Measurements from ENCODE around the gene BEST2. TPM values are rescaled to one million over a fixed set of nuclear protein-coding genes. Genes with fewer than 3 reads are reported as not detected.

The BEST2 gene
- total and polyA plus RNA-seq, 2 donors from 2014 or later: not detected

GRCh38 chr19:12779162-12779993 lies 27.8 kb downstream of the BEST2 start:
- intact Hi-C loops (cut with DNase I): no loop called here
- TF ChIP-seq, protein P1, sequence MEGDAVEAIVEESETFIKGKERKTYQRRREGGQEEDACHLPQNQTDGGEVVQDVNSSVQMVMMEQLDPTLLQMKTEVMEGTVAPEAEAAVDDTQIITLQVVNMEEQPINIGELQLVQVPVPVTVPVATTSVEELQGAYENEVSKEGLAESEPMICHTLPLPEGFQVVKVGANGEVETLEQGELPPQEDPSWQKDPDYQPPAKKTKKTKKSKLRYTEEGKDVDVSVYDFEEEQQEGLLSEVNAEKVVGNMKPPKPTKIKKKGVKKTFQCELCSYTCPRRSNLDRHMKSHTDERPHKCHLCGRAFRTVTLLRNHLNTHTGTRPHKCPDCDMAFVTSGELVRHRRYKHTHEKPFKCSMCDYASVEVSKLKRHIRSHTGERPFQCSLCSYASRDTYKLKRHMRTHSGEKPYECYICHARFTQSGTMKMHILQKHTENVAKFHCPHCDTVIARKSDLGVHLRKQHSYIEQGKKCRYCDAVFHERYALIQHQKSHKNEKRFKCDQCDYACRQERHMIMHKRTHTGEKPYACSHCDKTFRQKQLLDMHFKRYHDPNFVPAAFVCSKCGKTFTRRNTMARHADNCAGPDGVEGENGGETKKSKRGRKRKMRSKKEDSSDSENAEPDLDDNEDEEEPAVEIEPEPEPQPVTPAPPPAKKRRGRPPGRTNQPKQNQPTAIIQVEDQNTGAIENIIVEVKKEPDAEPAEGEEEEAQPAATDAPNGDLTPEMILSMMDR (IDR thresholded peaks at IDR 0.05; ENCODE audit: borderline replicate concordance, extremely low read depth, insufficient read depth): no peak
- H3K4me1 ChIP-seq (ENCODE audit: control insufficient read depth in 2 of 3, insufficient read depth in 2 of 3, low read depth in 1 of 3, low read length in 3 of 3): peaks cover 0 to 28% (median 11%) of the 10 kb centered on the region in 3 donors
- H3K4me3 ChIP-seq (ENCODE audit: low read length in 3 of 3): peak overlapping the region in 1 of 3 donors; percentile 70
- DNase-seq (peak in 3 of 5 donors; percentile 79 to 91 (median 88)), FAIRE-seq (no peak)
- H3K9me3 ChIP-seq (ENCODE audit: control insufficient read depth in 2 of 3, insufficient read depth in 1 of 3, low read length in 3 of 3): no peaks in the 10 kb centered on the region
- H3K9ac ChIP-seq (ENCODE audit: low read length in 3 of 3): peak overlapping the region in 1 of 3 donors; percentile 91
- no peaks in the 10 kb centered on the region for H3K27me3 ChIP-seq (ENCODE audit: control insufficient read depth, insufficient read depth, low read length)
- peak overlapping the region; percentile 92 to 95 for H3K27ac ChIP-seq (ENCODE audit: low read depth in 2 of 2, low read length in 2 of 2)
- no peaks in the 10 kb centered on the region for H3K36me3 ChIP-seq (ENCODE audit: control insufficient read depth in 2 of 3, insufficient read depth in 3 of 3, low read length in 3 of 3)

GRCh38 chr19:12782174-12782423 lies 30.5 kb downstream of the BEST2 start:
- H3K4me3 ChIP-seq (ENCODE audit: low read length in 3 of 3): peak overlapping the region; percentile 61 to 69 (median 64)
- intact Hi-C loops (cut with DNase I): no loop called here
- peak in 1 of 5 donors; percentile 50 for DNase-seq
- FAIRE-seq: no peak
- peaks cover 3 to 45% (median 18%) of the 10 kb centered on the region in 3 donors for H3K4me1 ChIP-seq (ENCODE audit: control insufficient read depth in 2 of 3, insufficient read depth in 2 of 3, low read depth in 1 of 3, low read length in 3 of 3)
- H3K9ac ChIP-seq (ENCODE audit: low read length in 3 of 3): peak overlapping the region; percentile 49 to 72 (median 57)
- peak overlapping the region; percentile 96 to 98 for H3K27ac ChIP-seq (ENCODE audit: low read depth in 2 of 2, low read length in 2 of 2)
- H3K27me3 ChIP-seq (ENCODE audit: control insufficient read depth, insufficient read depth, low read length): no peaks in the 10 kb centered on the region
- H3K9me3 ChIP-seq (ENCODE audit: control insufficient read depth in 2 of 3, insufficient read depth in 1 of 3, low read length in 3 of 3): no peaks in the 10 kb centered on the region
- no peaks in the 10 kb centered on the region for H3K36me3 ChIP-seq (ENCODE audit: control insufficient read depth in 2 of 3, insufficient read depth in 3 of 3, low read length in 3 of 3)
- TF ChIP-seq, protein P1 (IDR thresholded peaks at IDR 0.05; ENCODE audit: borderline replicate concordance, extremely low read depth, insufficient read depth): no peak

DNA sequence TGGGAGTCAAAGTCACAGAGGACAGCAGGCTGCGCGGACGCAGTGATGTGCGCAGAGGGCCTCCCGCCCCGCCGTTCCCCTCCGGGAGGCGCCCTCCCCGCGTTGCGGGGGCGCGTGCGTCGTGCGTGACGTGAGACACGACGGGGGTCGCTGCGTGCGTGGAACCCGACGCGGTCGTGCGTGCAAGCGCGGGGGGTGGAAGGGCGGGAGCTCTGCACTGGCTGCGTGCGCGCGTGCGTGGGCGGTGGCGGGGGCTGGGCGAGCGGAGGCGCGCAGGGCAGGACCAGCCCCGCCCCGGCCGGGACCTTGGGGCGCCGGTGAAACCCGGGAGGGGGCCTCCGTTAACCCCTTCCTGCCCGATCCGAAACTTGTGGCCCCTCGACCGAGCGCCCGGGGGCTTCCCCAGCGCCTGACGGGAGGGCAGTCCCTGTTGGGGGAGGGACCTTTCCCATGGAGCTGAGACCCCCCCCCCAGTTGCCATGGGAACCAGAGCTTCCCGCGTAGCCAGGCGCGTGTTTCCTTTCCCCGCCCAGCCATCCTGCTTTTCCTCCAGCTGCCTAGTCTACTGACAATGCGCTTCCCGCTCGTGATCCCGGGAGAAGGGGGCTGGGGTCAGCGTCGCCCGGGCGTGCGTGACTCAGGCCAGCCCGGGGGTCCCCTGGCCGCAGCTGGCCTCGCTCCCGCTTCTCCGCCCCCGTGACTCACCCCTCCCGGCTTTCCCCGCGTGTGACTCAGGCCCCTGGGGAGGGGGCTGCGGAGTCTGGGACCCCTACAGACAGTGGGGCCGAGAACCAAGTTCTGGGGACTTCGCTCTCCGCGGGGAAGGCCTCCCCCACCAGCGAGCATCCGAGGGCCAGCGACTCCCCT lies 31.1 kb downstream of the BEST2 start:
- Histone ChIP-seq H3K4me1 (ENCODE audit: control insufficient read depth in 2 of 3, insufficient read depth in 2 of 3, low read depth in 1 of 3, low read length in 3 of 3) (peaks cover 3 to 42% (median 18%) of the 10 kb centered on the region in 3 donors), H3K9ac (ENCODE audit: low read length in 3 of 3) (peak overlapping the region; percentile 49 to 72 (median 57))
- peak; percentile 87 to 97 (median 94) for DNase-seq

More for the DNA sequence above, 31.1 kb downstream of the BEST2 start:
- intact Hi-C loops (cut with DNase I): no loop called here
- TF ChIP-seq, protein P1 (IDR thresholded peaks at IDR 0.05; ENCODE audit: borderline replicate concordance, extremely low read depth, insufficient read depth): no peak
- Histone ChIP-seq H3K27me3 (ENCODE audit: control insufficient read depth, insufficient read depth, low read length) (no peaks in the 10 kb centered on the region), H3K27ac (ENCODE audit: low read depth in 2 of 2, low read length in 2 of 2) (peak overlapping the region; percentile 96 to 98), H3K4me3 (ENCODE audit: low read length in 3 of 3) (peak overlapping the region; percentile 61 to 69 (median 64)), H3K9me3 (ENCODE audit: control insufficient read depth in 2 of 3, insufficient read depth in 1 of 3, low read length in 3 of 3) (no peaks in the 10 kb centered on the region), H3K36me3 (ENCODE audit: control insufficient read depth in 2 of 3, insufficient read depth in 3 of 3, low read length in 3 of 3) (no peaks in the 10 kb centered on the region)
- no peak for FAIRE-seq

All from kidney (tissue), 14 donors.